Renal pelvis (tissue), 4 donors: ENCODE results near the gene TBX20. TPM values are rescaled to one million over a fixed set of nuclear protein-coding genes. Genes with fewer than 3 reads are reported as not detected.
"Not testable (repeated sequence)": the region's sequence is repeated elsewhere in the genome, so short reads cannot be mapped to it uniquely, and the experiment has no call there.

ENCODE experiments used
- DNase-seq: peaks from one replicate; pipeline ENCODE4 v3.0.0-alpha.2; 2013
- polyA plus RNA-seq, 3 donors: library from polyadenylated mRNA; unstranded; fragments of 120-200 nt; gene quantifications; one replicate each; pipeline ENCODE4 v1.2.1, GENCODE V29; 2013; ENCODE audit not compliant: insufficient read length in 3 of 3

Gene TBX20
- polyA plus RNA-seq, 3 donors, result not detected

DNA sequence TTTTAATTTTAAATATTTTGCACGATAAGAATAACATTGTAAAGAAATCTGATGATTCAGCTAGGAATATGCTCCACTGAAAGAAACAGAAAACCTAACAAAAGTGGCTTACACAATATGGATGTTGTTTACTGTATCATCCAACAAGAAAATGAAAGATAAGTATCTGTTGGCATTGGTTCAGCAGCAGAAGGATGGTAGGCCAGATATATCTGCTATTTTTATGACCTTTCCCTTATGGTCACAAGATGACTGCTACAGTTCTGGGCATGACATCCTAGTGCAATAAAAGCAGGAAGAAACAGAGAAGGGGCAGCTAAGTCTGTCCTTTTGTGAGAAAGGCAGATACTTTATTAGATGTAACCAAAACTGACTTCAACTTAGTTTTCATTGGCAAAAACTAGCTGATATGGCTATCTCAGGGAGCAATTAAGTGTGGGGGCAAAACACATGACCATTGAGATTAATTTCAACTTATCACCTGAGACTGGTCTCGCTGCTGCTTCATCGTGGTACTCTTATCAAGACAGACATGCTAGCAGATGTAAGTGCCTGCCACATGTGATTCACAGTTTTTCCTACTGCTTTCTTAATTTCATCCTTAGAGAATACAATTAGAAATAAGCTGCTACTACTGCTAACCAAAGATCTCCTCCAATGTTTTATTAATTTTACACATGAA lies 92.7 kb downstream of the TBX20 start:
- not testable (repeated sequence) for DNase-seq

Other genes with a start within 250 kb of the TBX20 start
- 10 to 100 TPM; 26.0 to 33.2 (median 29.6) TPM for gene DPY19L1, start 216.6 kb downstream of the TBX20 start, polyA plus RNA-seq